ENCODE data around the gene DCC.
"Not testable (repeated sequence)": the region's sequence is repeated elsewhere in the genome, so short reads cannot be mapped to it uniquely, and the experiment has no call there.

Gene DCC

DNA sequence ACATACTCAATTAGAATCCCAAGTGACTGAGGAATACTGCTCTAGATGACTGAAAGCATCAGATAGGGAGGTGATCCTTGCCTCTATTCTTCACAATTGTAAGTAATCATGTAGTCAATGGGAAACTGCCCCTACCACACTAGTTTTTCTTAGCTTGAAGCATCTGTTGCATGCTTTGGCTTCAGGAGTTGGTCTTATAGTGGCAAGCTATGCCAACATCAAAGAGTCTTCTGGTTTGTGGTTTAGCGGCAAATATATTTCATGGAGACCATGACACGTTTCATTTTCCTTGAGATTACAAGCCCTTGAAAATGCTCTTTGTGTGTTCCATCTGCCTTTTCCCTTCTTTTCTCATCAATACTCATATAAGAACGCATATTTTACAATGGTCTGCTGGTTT, 12.9 kb downstream of the DCC start:
- DNase-seq (ENCODE audit: low spot score) = no peak

DNA sequence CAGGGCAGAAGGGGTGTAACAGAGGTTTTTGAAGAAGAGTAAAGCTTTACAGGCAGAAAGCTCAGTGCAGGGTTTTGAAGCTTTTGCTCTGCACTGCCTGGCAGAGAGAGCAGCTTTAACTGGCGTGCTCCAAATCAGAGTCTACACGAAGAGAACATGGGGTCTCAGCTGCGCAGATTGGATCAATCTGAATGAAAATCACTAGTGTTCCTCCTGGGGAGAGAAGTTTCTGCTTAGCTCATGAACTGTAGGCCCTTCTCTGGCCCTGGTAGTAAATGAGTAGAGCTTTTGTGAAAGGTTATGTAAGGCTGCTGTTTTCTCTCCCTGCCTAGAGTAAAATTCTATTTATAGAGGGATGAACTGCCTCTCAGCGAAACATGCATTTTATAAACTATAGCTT, 13.6 kb downstream of the DCC start:
- no peak for DNase-seq (ENCODE audit: low spot score)

DNA sequence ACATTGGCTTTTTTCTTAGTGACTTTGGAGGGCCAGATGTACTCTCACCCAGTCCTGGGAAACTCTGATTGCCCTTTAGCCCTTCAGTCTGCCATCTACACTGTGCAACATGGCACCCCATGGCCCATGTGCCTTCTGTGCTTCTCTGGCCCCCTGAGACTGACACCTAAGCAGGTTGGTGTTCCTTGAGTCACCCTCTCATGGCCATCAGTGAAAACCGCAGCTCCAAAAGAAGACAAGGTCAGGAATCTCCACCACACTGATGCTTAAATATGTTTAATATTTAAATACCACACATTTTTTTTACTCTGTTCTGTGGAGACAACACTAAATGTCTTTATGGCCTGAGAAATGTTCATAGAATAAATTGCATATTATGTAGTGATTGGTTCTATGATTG, 23.9 kb downstream of the DCC start:
- no peak for DNase-seq (ENCODE audit: low spot score)

- not testable (repeated sequence) for DNase-seq (ENCODE audit: low spot score)
Measured at GRCh38 chr18:52366851-52367250, 26.9 kb downstream of the DCC start.

- no peak for DNase-seq (ENCODE audit: low spot score)
Measured at GRCh38 chr18:52367953-52368742, 28.2 kb downstream of the DCC start.

DNA sequence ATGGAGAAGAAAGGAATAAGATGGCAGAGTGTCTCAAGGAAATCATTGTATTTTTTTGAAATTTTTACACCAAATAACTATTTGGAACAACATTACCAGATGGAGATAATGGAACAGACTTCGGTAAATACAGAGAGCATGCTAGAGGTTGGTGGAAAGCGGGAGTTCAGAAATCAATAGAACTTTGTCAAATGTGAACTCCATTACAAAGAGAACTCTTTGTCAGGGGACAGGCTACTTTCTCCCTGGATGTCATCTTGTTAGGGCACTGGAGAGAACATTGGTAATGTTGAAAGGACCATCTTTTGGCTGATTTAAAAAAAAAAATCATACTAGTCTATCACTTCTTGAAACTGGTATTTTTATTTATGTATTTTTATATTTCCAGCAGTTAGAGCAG, 30.8 kb downstream of the DCC start:
- no peak for DNase-seq (ENCODE audit: low spot score)

- no peak for DNase-seq (ENCODE audit: low spot score)
Measured at GRCh38 chr18:52376104-52376503, 36.1 kb downstream of the DCC start.

- DNase-seq (ENCODE audit: low spot score) = no peak
Measured at GRCh38 chr18:52377094-52377493, 37.1 kb downstream of the DCC start.

- no peak for DNase-seq (ENCODE audit: low spot score)
Measured at GRCh38 chr18:52386306-52386705, 46.3 kb downstream of the DCC start.

- DNase-seq (ENCODE audit: low spot score) = no peak
Measured at GRCh38 chr18:52387175-52387574, 47.2 kb downstream of the DCC start.

DNA sequence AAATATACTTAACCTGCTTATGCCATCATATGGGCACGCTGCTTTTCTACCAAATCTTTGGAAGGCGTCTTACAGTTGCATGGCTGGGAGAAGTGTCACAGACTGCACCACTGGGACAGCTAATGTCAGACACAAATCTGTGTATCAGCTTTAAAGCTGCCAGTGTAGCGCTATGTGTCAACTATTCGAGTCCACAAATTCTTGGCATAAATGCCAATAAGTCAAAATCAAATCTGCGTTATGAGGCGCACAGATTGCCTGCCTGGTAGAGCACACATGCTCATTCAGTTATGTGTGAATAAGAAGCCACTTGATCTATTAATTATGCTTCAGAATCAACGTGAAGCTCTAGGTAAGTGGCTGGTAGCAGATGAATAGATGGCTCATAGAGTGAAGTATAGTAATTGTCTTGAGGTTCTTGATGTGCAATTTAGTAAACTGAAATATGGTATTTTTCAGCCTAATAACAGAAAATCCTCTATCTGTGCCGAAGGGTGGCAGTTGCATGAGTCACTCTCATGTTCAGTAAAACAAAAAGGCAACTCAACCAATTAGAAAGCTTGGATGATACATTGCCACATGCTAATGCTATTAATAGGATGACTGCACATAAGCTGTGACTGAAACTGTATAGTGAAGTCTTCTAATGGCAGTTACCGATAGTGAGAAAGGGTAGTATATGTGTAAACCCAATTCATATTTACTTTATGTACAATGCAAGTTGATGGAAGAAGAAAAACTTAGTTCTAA, 52.0 kb downstream of the DCC start:
- no peak for DNase-seq (ENCODE audit: low spot score)

DNA sequence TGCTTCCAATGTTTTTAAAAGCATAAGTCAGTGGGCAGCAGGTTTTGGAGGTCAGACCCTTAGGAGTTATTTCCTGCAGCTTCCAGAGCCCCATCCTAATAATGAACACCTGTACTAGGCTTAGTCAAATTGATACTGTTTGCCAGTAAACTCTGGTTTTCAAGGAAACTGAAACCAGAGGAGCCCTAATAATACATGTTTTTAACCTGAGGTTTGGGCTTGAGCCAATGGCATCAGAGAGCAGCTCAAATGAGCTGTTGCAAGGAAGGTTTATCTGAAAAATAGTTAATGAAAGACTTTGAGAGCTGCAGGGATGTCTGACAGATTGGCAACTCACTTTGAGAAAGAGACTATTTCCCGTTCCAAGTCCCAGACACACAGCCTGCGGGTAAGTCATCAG, 54.6 kb downstream of the DCC start:
- DNase-seq (ENCODE audit: low spot score) = no peak

- DNase-seq (ENCODE audit: low spot score) = no peak
Measured at GRCh38 chr18:52395146-52395852, 55.3 kb downstream of the DCC start.

DNA sequence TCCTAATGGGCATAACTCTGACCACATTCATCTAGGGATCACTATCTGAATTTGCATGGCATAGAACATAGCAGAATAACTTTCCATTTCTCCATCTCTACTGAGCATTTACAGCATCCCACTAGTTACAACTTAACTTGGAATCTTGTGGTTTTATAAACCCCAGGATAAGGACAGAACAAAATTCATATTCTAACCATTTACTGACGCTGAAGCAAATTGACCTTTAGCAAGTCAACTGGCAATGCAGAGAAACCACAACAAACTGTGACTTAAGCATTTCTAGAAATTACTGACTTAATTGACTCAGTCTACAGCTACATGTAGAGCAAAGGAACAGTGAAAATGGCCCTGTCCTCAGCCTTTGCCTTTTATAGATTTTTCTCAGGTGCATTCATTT, 61.2 kb downstream of the DCC start:
- no peak for DNase-seq (ENCODE audit: low spot score)

- no peak for DNase-seq (ENCODE audit: low spot score)
Measured at GRCh38 chr18:52402814-52403213, 62.8 kb downstream of the DCC start.

DNA sequence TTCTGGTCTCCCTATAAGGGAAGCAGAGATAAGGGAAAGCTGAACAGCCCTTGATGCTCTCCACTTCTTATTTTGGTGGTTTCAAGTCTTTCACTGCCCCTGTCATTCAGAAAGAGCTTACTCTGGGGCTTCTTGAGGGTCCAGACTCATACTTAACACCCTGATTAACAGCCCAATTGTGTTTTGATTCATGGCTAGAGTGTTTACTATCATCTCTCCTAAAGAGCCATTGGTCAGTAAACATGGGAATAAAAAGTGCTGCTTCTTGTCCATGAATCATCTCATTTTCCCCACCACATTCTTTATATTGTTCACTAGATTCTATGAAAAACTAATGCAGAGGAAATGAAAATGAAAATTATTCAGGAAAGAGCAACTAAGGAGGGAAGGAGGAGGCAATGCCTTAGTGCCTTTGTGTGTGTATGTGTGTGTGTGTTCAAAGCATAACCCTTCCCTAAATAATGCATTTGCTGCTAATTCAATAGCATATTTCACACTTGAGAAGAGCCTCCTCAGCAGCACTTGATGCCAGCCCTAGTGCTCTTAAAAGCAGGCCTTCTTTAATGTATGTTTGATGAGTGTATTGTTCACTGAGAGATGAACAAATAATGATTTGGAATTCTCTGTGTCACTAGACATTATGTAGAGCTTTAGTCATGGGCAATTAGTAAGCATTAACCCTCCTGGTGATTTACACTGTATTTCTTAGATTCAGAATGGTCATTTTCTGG, 63.5 kb downstream of the DCC start:
- DNase-seq (ENCODE audit: low spot score) = no peak

DNA sequence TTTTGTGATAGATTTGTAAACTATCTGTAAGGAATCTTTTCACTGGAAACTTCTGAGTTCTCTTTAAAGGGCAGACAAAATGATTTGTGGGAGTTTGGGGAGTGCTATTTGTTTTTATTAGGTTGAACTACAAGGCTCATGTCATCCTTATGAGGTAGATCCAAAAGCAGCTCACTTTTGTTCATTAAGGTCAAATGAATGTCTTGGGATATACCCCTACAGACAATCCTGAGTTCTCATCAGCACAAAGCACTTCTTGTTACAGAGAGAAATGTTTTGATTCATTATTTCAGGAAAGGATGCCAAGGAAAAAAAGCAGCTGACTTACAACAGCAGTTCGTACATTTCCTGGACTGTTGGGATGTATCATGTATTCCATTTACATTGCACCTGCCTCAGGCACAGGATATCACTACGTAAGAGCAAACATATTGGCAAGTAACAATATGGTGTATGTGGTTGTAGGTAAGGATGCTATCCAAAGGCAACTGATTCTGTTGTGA, 68.9 kb downstream of the DCC start:
- DNase-seq (ENCODE audit: low spot score) = no peak

- no peak for DNase-seq (ENCODE audit: low spot score)
Measured at GRCh38 chr18:52409727-52410126, 69.7 kb downstream of the DCC start.

GRCh38 chr18:52415131-52415530, 75.1 kb downstream of the DCC start:
- DNase-seq (ENCODE audit: low spot score) = no peak

DNA sequence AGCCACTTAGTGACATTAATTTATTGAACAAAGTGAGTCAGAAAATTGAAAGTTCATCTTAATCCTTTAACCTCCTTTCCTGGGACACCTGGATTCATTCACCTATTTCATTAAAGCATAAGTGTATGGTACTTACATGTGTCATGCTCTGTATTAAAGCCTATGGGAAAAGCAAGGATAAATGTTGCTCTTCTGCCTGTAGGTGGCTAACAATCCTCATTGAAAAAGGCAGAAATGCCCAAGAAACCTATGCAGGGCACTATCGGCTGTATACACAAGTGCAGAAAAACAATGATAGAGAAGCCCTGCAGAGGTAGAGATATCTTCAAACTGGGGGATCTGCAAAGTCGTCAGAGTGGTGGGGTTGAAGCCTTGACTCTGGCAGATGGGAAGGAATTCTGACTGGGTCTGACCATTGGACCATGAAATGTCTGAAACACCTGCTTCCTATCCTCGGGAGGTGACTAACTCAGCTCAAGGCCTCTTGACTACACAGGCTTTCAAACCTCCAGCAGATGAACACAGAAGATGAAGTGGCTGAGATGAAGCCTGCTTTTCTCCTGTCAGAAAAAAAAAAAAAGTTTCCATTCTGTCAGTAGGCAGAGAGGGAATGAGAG, 83.1 kb downstream of the DCC start:
- no peak for DNase-seq (ENCODE audit: low spot score)

DNA sequence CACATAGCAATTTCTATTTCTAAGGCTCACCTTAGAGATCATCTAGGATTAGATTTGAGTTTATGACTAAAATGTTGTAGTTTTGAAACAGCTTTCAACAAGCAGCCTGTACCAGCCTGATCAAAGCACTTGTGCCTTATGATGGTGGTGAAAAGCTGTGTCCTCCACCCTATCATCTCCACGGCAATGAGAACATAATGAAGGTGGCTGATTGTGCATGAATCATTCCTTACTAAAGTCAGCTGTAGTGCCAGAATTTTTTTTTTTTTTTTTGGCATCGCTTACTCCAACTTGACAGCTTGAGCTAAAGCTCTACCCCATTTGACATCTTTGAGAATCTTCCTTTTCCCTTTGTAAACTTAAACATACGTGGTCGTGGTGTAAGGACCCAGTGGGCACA, 86.0 kb downstream of the DCC start:
- DNase-seq (ENCODE audit: low spot score) = no peak

DNA sequence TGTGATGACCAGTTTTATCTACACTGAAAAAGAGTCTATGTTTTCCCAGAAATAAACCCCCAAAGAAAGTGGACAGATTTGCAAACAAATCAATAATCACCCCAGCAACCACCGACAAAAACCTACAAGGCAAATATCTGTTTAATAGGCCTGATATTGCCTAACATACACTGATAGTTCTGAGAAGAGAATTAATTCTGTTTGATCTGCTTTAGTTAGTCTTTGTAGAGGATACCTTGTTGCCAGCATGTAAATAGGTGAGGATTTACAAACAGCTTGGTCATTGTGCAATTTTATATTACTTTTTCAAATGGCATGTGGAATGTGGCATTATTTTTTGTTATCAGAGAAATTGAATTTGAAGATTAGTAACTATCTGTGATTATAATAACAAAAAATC, 86.5 kb downstream of the DCC start:
- no peak for DNase-seq (ENCODE audit: low spot score)
